Hepatocyte (in vitro differentiated cells): Measurements from ENCODE around the gene FERD3L. TPM values are rescaled to one million over a fixed set of nuclear protein-coding genes. Genes with fewer than 3 reads are reported as not detected.

ENCODE experiments used
- DNase-seq: peaks from one replicate; pipeline ENCODE4 v3.0.0-alpha.2; 2016; ENCODE audit warnings: low spot score
- H2AFZ ChIP-seq: fragments of 200-600 bp; sonication (generic); 2 replicates; pipeline ENCODE4 v1.6.0; 2016; ENCODE audit warnings: antibody characterized with exemption, mild to moderate bottlenecking
- H3K27ac ChIP-seq: fragments of 200-600 bp; sonication (generic); 2 replicates; pipeline ENCODE4 v1.5.1; 2016; ENCODE audit warnings: mild to moderate bottlenecking
- H3K27me3 ChIP-seq: fragments of 200-600 bp; sonication (generic); 2 replicates; pipeline ENCODE4 v1.6.1; 2016
- H3K36me3 ChIP-seq: fragments of 200-600 bp; sonication (generic); replicated peaks from 2 replicates; pipeline ENCODE4 v1.5.1; 2016; ENCODE audit warnings: low read depth; ENCODE audit not compliant: insufficient read depth
- H3K4me1 ChIP-seq: fragments of 200-600 bp; sonication (generic); 2 replicates; pipeline ENCODE4 v1.5.1; 2016; ENCODE audit warnings: mild to moderate bottlenecking, moderate library complexity; ENCODE audit not compliant: insufficient read depth
- H3K4me2 ChIP-seq: fragments of 200-600 bp; sonication (generic); 2 replicates; pipeline ENCODE4 v1.6.0; 2016
- H3K4me3 ChIP-seq: fragments of 200-600 bp; sonication (generic); 2 replicates; pipeline ENCODE4 v1.5.1; 2016; ENCODE audit warnings: mild to moderate bottlenecking
- H3K79me2 ChIP-seq: fragments of 200-600 bp; sonication (generic); 2 replicates; pipeline ENCODE4 v1.6.0; 2017; ENCODE audit warnings: mild to moderate bottlenecking
- H3K9me2 ChIP-seq: fragments of 200-600 bp; sonication (generic); replicated peaks from 2 replicates; pipeline ENCODE4 v1.6.0; 2017; ENCODE audit warnings: mild to moderate bottlenecking; ENCODE audit not compliant: insufficient read depth
- H3K9me3 ChIP-seq: fragments of 200-600 bp; sonication (generic); 2 replicates; pipeline ENCODE4 v1.5.1; 2016; ENCODE audit warnings: low read depth, mild to moderate bottlenecking
- H4K20me1 ChIP-seq: fragments of 200-600 bp; sonication (generic); 2 replicates; pipeline ENCODE4 v1.6.0; 2016; ENCODE audit warnings: mild to moderate bottlenecking; ENCODE audit not compliant: insufficient read depth, poor library complexity, severe bottlenecking
- EZH2 ChIP-seq: fragments of 200-600 bp; sonication (generic); IDR thresholded peaks from 2 replicates; pipeline ENCODE4 v1.6.1; 2016; ENCODE audit warnings: antibody characterized with exemption, mild to moderate bottlenecking, borderline replicate concordance
- EZH2phosphoT487 ChIP-seq: fragments of 200-600 bp; sonication (generic); IDR thresholded peaks from one replicate; pipeline ENCODE4 v1.6.1; 2018; ENCODE audit warnings: antibody characterized with exemption, mild to moderate bottlenecking, low read depth, moderate library complexity; ENCODE audit not compliant: unreplicated experiment, severe bottlenecking
- WGBS: methylation state at CpG from one replicate; pipeline ENCODE4 v1.1.6; 2016; ENCODE audit warnings: low lambda C conversion rate; ENCODE audit errors: missing lambda C conversion rate; 5-methylcytosine and 5-hydroxymethylcytosine counted together
- polyA plus RNA-seq: library from polyadenylated mRNA; unstranded; fragments of >200 nt; fragmentation: Nextera tagmentation; extraction: Ambion mirVana; gene quantifications from 2 replicates; pipeline ENCODE4 v1.2.1, GENCODE V29; 2016
- total RNA-seq: library from RNA; depleted of rRNA; stranded (reverse); fragments of >200 nt; gene quantifications from 2 replicates; pipeline ENCODE4 v1.2.3, GENCODE V29; 2014
- TF ChIP-seq, protein P1 (sequence below): fragments of 200-600 bp; sonication (generic); IDR thresholded peaks from 2 replicates; pipeline ENCODE4 v1.5.1; 2016; ENCODE audit warnings: antibody characterized with exemption, mild to moderate bottlenecking; ENCODE audit not compliant: poor library complexity

FERD3L gene
- total and polyA plus RNA-seq, 2 experiments from 2014 or later: not detected

DNA sequence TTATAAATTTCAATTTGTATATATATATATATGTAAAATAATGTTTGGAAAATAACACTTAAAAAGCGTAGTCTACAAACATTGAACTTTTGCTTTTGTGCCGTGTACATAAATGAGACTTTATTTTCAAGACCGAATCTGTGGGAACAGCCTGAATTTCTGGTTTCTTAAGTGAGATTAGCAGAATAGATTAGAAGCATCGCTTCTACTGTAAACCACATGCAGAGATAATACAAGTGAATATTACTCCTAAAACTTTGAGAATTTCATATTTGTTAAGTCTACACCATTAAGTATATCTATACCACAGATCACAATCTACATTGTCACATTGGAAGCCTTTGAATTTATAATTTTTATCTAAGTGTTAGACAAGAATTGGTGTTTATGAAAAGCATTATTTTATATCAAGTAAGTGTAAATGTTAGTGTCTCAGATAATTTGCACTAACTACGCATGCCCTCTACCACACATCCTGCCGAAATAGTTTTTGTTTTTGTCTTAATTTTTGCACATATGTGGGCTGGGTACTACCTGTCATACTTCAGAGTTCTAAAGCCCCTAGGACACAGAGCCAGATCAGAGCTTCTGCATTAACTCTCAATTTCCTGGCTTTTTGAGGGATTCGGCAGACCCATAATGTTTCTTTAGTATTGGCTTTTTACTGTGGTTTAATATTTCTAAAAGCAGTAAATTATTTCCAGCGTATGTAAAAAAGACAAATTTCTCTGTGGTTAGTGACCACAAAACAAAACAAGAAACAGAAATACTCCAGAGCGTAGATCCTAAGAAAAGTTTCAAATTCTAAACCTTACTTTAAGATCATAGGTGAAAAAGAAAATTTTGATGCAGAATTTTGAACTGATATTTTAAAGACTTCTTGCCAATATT, 47.8 kb downstream of the FERD3L start:
- no peaks in the 10 kb centered on the region for H4K20me1 ChIP-seq
- H3K9me2 ChIP-seq: no peaks in the 10 kb centered on the region
- H3K4me1 ChIP-seq: no peaks in the 10 kb centered on the region
- no peaks in the 10 kb centered on the region for H3K27me3 ChIP-seq
- H2AFZ ChIP-seq: no peak overlapping the region
- no peaks in the 10 kb centered on the region for H3K79me2 ChIP-seq
- H3K27ac ChIP-seq: no peak overlapping the region
- DNase-seq: no peak
- H3K4me3 ChIP-seq: no peak overlapping the region
- H3K36me3 ChIP-seq: no peaks in the 10 kb centered on the region
- WGBS: 73% methylated on average over 9 of the region's 9 CpGs
- no peak overlapping the region for H3K4me2 ChIP-seq
- H3K9me3 ChIP-seq: no peaks in the 10 kb centered on the region
- TF ChIP-seq EZH2: no peak
- TF ChIP-seq EZH2phosphoT487: no peak
- TF ChIP-seq, protein P1, sequence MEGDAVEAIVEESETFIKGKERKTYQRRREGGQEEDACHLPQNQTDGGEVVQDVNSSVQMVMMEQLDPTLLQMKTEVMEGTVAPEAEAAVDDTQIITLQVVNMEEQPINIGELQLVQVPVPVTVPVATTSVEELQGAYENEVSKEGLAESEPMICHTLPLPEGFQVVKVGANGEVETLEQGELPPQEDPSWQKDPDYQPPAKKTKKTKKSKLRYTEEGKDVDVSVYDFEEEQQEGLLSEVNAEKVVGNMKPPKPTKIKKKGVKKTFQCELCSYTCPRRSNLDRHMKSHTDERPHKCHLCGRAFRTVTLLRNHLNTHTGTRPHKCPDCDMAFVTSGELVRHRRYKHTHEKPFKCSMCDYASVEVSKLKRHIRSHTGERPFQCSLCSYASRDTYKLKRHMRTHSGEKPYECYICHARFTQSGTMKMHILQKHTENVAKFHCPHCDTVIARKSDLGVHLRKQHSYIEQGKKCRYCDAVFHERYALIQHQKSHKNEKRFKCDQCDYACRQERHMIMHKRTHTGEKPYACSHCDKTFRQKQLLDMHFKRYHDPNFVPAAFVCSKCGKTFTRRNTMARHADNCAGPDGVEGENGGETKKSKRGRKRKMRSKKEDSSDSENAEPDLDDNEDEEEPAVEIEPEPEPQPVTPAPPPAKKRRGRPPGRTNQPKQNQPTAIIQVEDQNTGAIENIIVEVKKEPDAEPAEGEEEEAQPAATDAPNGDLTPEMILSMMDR: no peak

DNA sequence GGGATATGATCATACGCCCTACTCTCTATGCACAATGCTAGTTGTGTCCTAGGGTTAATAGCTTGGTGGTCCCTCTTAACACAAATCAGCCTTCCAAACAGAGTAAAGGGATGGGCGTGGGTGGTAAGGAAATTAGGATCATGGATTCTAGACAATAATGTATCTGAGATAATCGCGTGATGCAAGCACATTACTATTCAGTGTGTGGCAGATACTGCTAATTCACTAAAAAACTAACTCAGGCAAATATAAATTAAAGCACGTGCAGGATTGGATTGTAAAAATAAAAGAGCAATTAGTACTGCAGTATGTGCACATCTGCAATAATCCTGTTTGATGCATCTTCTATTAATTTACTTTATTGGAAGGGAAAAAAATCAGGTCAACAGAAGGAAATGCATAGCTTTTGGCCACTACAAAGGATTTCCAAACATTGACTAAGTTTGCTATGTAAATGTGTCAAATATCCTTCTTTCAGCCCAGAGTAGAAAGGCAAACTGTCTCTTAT, 49.8 kb downstream of the FERD3L start:
- no peaks in the 10 kb centered on the region for H3K9me3 ChIP-seq
- TF ChIP-seq EZH2phosphoT487 (no peak), EZH2 (no peak)
- TF ChIP-seq, protein P1: no peak
- H3K36me3 ChIP-seq: no peaks in the 10 kb centered on the region
- H3K4me3 ChIP-seq: no peak overlapping the region
- no peak for DNase-seq
- WGBS: 73% methylated on average over 5 of the region's 5 CpGs
- H3K4me1 ChIP-seq: no peaks in the 10 kb centered on the region
- no peaks in the 10 kb centered on the region for H3K79me2 ChIP-seq
- no peak overlapping the region for H2AFZ ChIP-seq
- no peak overlapping the region for H3K27ac ChIP-seq
- no peaks in the 10 kb centered on the region for H4K20me1 ChIP-seq
- H3K9me2 ChIP-seq: no peaks in the 10 kb centered on the region
- H3K4me2 ChIP-seq: no peak overlapping the region
- no peaks in the 10 kb centered on the region for H3K27me3 ChIP-seq

Other genes with a start within 250 kb of the FERD3L start
- 18.7 and 23.2 TPM in 2 replicates for gene TWIST1, start 27.8 kb downstream of the FERD3L start, total RNA-seq
- gene TWIST1, start 27.8 kb downstream of the FERD3L start, polyA plus RNA-seq: 21.2 and 24.7 TPM in 2 replicates